Keratinocyte (primary cell): ENCODE data around the gene TTC9B. TPM values are rescaled to one million over a fixed set of nuclear protein-coding genes. Genes with fewer than 3 reads are reported as not detected.

Source experiments
- DNase-seq: peaks from one replicate; pipeline ENCODE4 v3.0.0-alpha.2; 2011; ENCODE audit warnings: low read depth, missing footprints, low spot score
- FAIRE-seq: peaks from 2 replicates; lab custom pipeline; 2011; peaks lifted over from hg19 to GRCh38; lab: Jason Lieb, UNC
- H2AFZ ChIP-seq: 2 replicates; pipeline ENCODE4 v1.6.0; 2012; ENCODE audit warnings: low read length, control low read depth, inconsistent platforms; ENCODE audit not compliant: control insufficient read depth
- H3K27ac ChIP-seq: 2 replicates; pipeline ENCODE4 v1.5.1; 2011; ENCODE audit warnings: low read length; ENCODE audit not compliant: control insufficient read depth, insufficient read depth
- H3K27me3 ChIP-seq: 3 replicates; pipeline ENCODE4 v1.6.0; 2011; ENCODE audit warnings: low read length; ENCODE audit not compliant: control insufficient read depth, insufficient read depth; ENCODE audit errors: extremely low read depth
- H3K36me3 ChIP-seq, 2 experiments: 2 replicates in 1 of 2; 3 replicates in 1 of 2; pipeline ENCODE4 v1.5.1; 2011; ENCODE audit warnings: low read length in 2 of 2, mild to moderate bottlenecking in 1 of 2; ENCODE audit not compliant: control insufficient read depth in 2 of 2, insufficient read depth in 2 of 2; ENCODE audit errors: extremely low read depth in 1 of 2
- H3K4me1 ChIP-seq: 3 replicates; pipeline ENCODE4 v1.5.1; 2011; ENCODE audit warnings: low read length; ENCODE audit not compliant: control insufficient read depth, insufficient read depth; ENCODE audit errors: extremely low read depth
- H3K4me2 ChIP-seq: 3 replicates; pipeline ENCODE4 v1.6.0; 2011; ENCODE audit warnings: low read depth, low read length; ENCODE audit not compliant: control insufficient read depth, insufficient read depth; ENCODE audit errors: extremely low read depth
- H3K4me3 ChIP-seq, 3 experiments: fragments of 200-600 bp in 1 of 3; sonication (generic) in 1 of 3; 2 replicates in 2 of 3; 3 replicates in 1 of 3; pipeline ENCODE4 v1.5.1; 2011 to 2016; ENCODE audit warnings: low read length in 3 of 3, mild to moderate bottlenecking in 3 of 3, control low read depth in 2 of 3, inconsistent platforms in 1 of 3, low read depth in 1 of 3, mixed read lengths in 1 of 3, mixed run types in 1 of 3, moderate library complexity in 1 of 3; ENCODE audit not compliant: control insufficient read depth in 2 of 3, insufficient read depth in 2 of 3; ENCODE audit errors: extremely low read depth in 1 of 3
- H3K79me2 ChIP-seq: 2 replicates; pipeline ENCODE4 v1.6.0; 2012; ENCODE audit warnings: low read length; ENCODE audit not compliant: control insufficient read depth, insufficient read depth
- H3K9ac ChIP-seq: 3 replicates; pipeline ENCODE4 v1.6.0; 2011; ENCODE audit warnings: low read length; ENCODE audit not compliant: control insufficient read depth, insufficient read depth; ENCODE audit errors: extremely low read depth
- H3K9me1 ChIP-seq: 3 replicates; pipeline ENCODE4 v1.6.0; 2011; ENCODE audit warnings: low read length; ENCODE audit not compliant: control insufficient read depth, insufficient read depth; ENCODE audit errors: extremely low read depth
- H3K9me3 ChIP-seq: 2 replicates; pipeline ENCODE4 v1.5.1; 2012; ENCODE audit warnings: low read depth, low read length; ENCODE audit not compliant: control insufficient read depth
- H4K20me1 ChIP-seq: 3 replicates; pipeline ENCODE4 v1.6.0; 2011; ENCODE audit warnings: low read length; ENCODE audit not compliant: control insufficient read depth, insufficient read depth; ENCODE audit errors: extremely low read depth
- CTCF ChIP-seq, 3 experiments: IDR thresholded peaks in 1 of 3; conservative IDR thresholded peaks in 1 of 3; optimal IDR thresholded peaks in 1 of 3; 2 replicates in 2 of 3; 3 replicates in 1 of 3; pipeline versions ENCODE3 to v1.5.1; 2011; ENCODE audit warnings: low read length in 3 of 3, mild to moderate bottlenecking in 3 of 3, moderate library complexity in 2 of 3, control low read depth in 1 of 3, inconsistent platforms in 1 of 3; ENCODE audit not compliant: insufficient read depth in 2 of 3; ENCODE audit errors: extremely low read depth in 1 of 3
- EZH2 ChIP-seq: IDR thresholded peaks from one replicate; pipeline ENCODE4 v1.6.1; 2012; ENCODE audit warnings: inconsistent platforms, mild to moderate bottlenecking, low read length, moderate library complexity
- dilution Hi-C: fragments of 300-500 bp; cut with MboI; formaldehyde crosslinking; loops from one replicate; pipeline ENCODE4 v1.7.0; 2020; ENCODE audit warnings: low sequenced_read_pairs; ENCODE audit not compliant: extremely low pct_ligation_motif_present
- polyA plus RNA-seq, 5 experiments: library from polyadenylated mRNA; depleted of rRNA in 3 of 5; stranded (reverse) in 3 of 5; stranded (forward) in 1 of 5; unstranded in 1 of 5; fragments of >200 nt; gene quantifications; 1 replicate in 1 of 5; 2 replicates in 3 of 5; 3 replicates in 1 of 5; pipeline versions ENCODE4 v1.2.1 to v1.2.3, GENCODE V29; 2011 to 2012; ENCODE audit warnings: missing spikeins in 2 of 5, low read depth in 1 of 5, low replicate concordance in 1 of 5

Gene TTC9B
- polyA plus RNA-seq, 1 donor (not counting 4 experiments of a cell fraction or from before 2014, with no cell fraction given): not detected

GRCh38 chr19:40225440-40226305 lies 7.5 kb upstream of the TTC9B start:
- peak overlapping the region; percentile 39 for H3K4me2 ChIP-seq
- dilution Hi-C loops: no loop called here

GRCh38 chr19:40224342-40225150 lies 6.4 kb upstream of the TTC9B start:
- no peak overlapping the region for H3K9ac ChIP-seq
- DNase-seq: no peak
- dilution Hi-C loops: no loop called here

More at GRCh38 chr19:40225440-40226305, 7.5 kb upstream of the TTC9B start:
- H2AFZ ChIP-seq: peak overlapping the region; percentile 67
- H3K9ac ChIP-seq: no peak overlapping the region
- no peaks in the 10 kb centered on the region for H3K9me1 ChIP-seq
- DNase-seq (no peak), FAIRE-seq (no peak)
- no peak overlapping the region for H3K4me3 ChIP-seq
- H4K20me1 ChIP-seq: no peaks in the 10 kb centered on the region
- H3K27ac ChIP-seq: no peak overlapping the region
- no peaks in the 10 kb centered on the region for H3K79me2 ChIP-seq
- no peaks in the 10 kb centered on the region for H3K36me3 ChIP-seq
- no peaks in the 10 kb centered on the region for H3K9me3 ChIP-seq
- H3K4me1 ChIP-seq: no peaks in the 10 kb centered on the region
- peaks cover 19% of the 10 kb centered on the region for H3K27me3 ChIP-seq
- no peak for TF ChIP-seq EZH2
- peak in 1 of 3 experiments; percentile 19 for TF ChIP-seq CTCF (optimal IDR thresholded peaks at IDR 0.05 in 1 of 3, IDR thresholded peaks at IDR 0.05 in 1 of 3, conservative IDR thresholded peaks at IDR 0.05 in 1 of 3; ENCODE audit: extremely low read depth in 1 of 3, insufficient read depth in 2 of 3, low read length in 3 of 3)

More at GRCh38 chr19:40224342-40225150, 6.4 kb upstream of the TTC9B start:
- H3K9me1 ChIP-seq: no peaks in the 10 kb centered on the region
- H3K79me2 ChIP-seq: no peaks in the 10 kb centered on the region
- TF ChIP-seq EZH2: no peak
- no peak for TF ChIP-seq CTCF (optimal IDR thresholded peaks at IDR 0.05 in 1 of 3, IDR thresholded peaks at IDR 0.05 in 1 of 3, conservative IDR thresholded peaks at IDR 0.05 in 1 of 3; ENCODE audit: extremely low read depth in 1 of 3, insufficient read depth in 2 of 3, low read length in 3 of 3)
- H3K4me1 ChIP-seq: peaks cover 3% of the 10 kb centered on the region
- FAIRE-seq: no peak
- no peak overlapping the region for H3K4me3 ChIP-seq
- H3K27me3 ChIP-seq: peaks cover 19% of the 10 kb centered on the region
- no peaks in the 10 kb centered on the region for H4K20me1 ChIP-seq
- H3K36me3 ChIP-seq: no peaks in the 10 kb centered on the region
- no peak overlapping the region for H2AFZ ChIP-seq
- H3K4me2 ChIP-seq: no peak overlapping the region
- H3K27ac ChIP-seq: no peak overlapping the region
- H3K9me3 ChIP-seq: no peaks in the 10 kb centered on the region
